Adrenal gland (tissue), 12 donors: Measurements from ENCODE around the gene FARP2. TPM values are rescaled to one million over a fixed set of nuclear protein-coding genes. Genes with fewer than 3 reads are reported as not detected.

ENCODE experiments used
- DNase-seq, 7 donors: peaks; one replicate each; pipeline ENCODE4 v3.0.0-alpha.2; 2019 to 2020
- H3K27ac ChIP-seq, 5 donors: fragments of 200-600 bp; sonication (generic) in 4 of 5; 1 replicate in 3 of 5; 2 replicates in 2 of 5; pipeline versions ENCODE4 v1.5.1 to v1.8.0; 2016 to 2020; ENCODE audit warnings: mild to moderate bottlenecking in 1 of 5
- H3K27me3 ChIP-seq: fragments of 200-600 bp; 2 replicates; pipeline ENCODE4 v1.8.0; 2021
- H3K36me3 ChIP-seq, 2 donors: fragments of 200-600 bp; replicated peaks in 1 of 2; 1 replicate in 1 of 2; 2 replicates in 1 of 2; pipeline versions ENCODE4 v1.5.1 to v1.8.0; 2018 to 2022
- H3K4me1 ChIP-seq, 2 donors: fragments of 200-600 bp; replicated peaks in 1 of 2; 1 replicate in 1 of 2; 2 replicates in 1 of 2; pipeline versions ENCODE4 v1.5.1 to v1.8.0; 2018 to 2021
- H3K4me3 ChIP-seq, 4 donors: fragments of 200-600 bp; sonication (generic) in 3 of 4; one replicate each; pipeline ENCODE4 v1.5.1; 2016 to 2018
- H3K9me3 ChIP-seq, 3 donors: fragments of 200-600 bp; sonication (generic) in 1 of 3; replicated peaks in 1 of 3; 1 replicate in 2 of 3; 2 replicates in 1 of 3; pipeline versions ENCODE4 v1.5.1 to v1.8.0; 2016 to 2021
- CTCF ChIP-seq, 6 experiments: fragments of 450-650 bp in 4 of 6; fragments of 200-600 bp in 2 of 6; sonication (generic) in 1 of 6; IDR thresholded peaks; 1 replicate in 5 of 6; 2 replicates in 1 of 6; pipeline versions ENCODE4 v1.5.1 to v1.8.0; 2016 to 2021; ENCODE audit warnings: antibody characterized with exemption in 6 of 6, mild to moderate bottlenecking in 2 of 6, moderate library complexity in 1 of 6
- POLR2A ChIP-seq, 2 donors: fragments of 450-650 bp; IDR thresholded peaks; one replicate each; pipeline ENCODE4 v1.6.1; 2017; ENCODE audit warnings: antibody characterized with exemption in 2 of 2, mild to moderate bottlenecking in 2 of 2, moderate library complexity in 1 of 2
- WGBS, 4 donors: extraction: QIAGEN DNeasy Blood & Tissue Kit in 2 of 4; methylation state at CpG; one replicate each; pipeline versions ENCODE4 v1.1.5 to v1.1.7; 2013 to 2017; 5-methylcytosine and 5-hydroxymethylcytosine counted together
- intact Hi-C, 2 donors: fragments of 100-400 bp; cut with DNase I; formaldehyde crosslinking; loops; one replicate each; pipeline versions ENCODE4 v1.14.1 to v1.15.0; 2022 to 2023
- polyA plus RNA-seq, 3 donors: library from polyadenylated mRNA; stranded (reverse); fragments of 200-250 nt in 2 of 3; fragments of 350-450 nt in 1 of 3; fragmentation: Illumina TruSeq in 1 of 3; extraction: RNeasy Lipid Tissue Mini Kit (QIAGEN cat#74804) in 1 of 3; gene quantifications; one replicate each; pipeline ENCODE4 v1.2.3, GENCODE V29; 2013 to 2014
- total RNA-seq, 9 donors: library from RNA; depleted of rRNA in 4 of 9; stranded (reverse); fragments of >200 nt in 4 of 9; fragments of 120-200 nt in 1 of 9; fragmentation: NEBNext Ultra II Directional in 1 of 9; extraction: Animal tissue kit (Norgen Biotek cat#: 25700) in 1 of 9; gene quantifications; one replicate each; pipeline versions ENCODE4 v1.1.0 to v1.2.4, GENCODE V29; 2013 to 2023
- donor health status: healthy with polysubstance abuse.
- donor health status: Bipolar disorder and iron deficiency.
- donor health status: DM: yes; HTN: yes; CAD: no.
- donor health status: DM: no; HTN: no; CAD: no.
- donor health status: DM: no; HTN: no; CAD: no.
- donor health status: DM: yes; HTN: yes; CAD: no.

FARP2 gene
- total and polyA plus RNA-seq, 12 donors, result 17.3 to 66.8 (median 37.8) TPM

DNA sequence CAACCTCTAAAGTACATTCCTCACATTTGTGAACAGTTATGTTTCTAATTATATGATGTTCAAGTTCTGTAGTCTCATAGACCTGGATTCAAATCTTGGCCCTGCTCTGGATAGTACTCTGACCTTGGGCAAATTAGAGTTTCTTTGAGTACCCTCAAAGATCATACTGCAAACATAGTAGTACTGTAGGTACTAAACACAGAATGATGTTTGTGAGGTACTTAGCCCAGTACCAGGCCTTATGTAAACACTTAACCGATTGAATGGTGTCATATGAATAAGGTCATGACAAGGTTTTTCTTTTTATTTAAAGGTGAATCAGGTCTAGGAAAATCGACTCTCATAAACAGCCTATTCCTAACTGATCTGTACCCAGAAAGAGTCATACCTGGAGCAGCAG, 21.3 kb upstream of the FARP2 start:
- H3K4me1 ChIP-seq, result peaks cover 0 to 6% of the 10 kb centered on the region in 2 donors

GRCh38 chr2:241339839-241340630, 16.1 kb upstream of the FARP2 start:
- DNase-seq, result no peak
- Histone ChIP-seq H3K27ac (peak overlapping the region in 1 of 5 donors; percentile 18), H3K9me3 (no peaks in the 10 kb centered on the region), H3K4me1 (peaks cover 0 to 9% of the 10 kb centered on the region in 2 donors), H3K27me3 (no peaks in the 10 kb centered on the region), H3K4me3 (no peak overlapping the region), H3K36me3 (peaks cover 0 to 65% of the 10 kb centered on the region in 2 donors)
- TF ChIP-seq CTCF (IDR thresholded peaks at IDR 0.05) (no peak), POLR2A (IDR thresholded peaks at IDR 0.05) (no peak)
- intact Hi-C loops, result no loop called here
- WGBS, 4 donors, result 54 to 68% (median 65%) methylated on average over 8 of the region's 8 CpGs

More for the DNA sequence above, 21.3 kb upstream of the FARP2 start:
- Histone ChIP-seq H3K4me3 (no peak overlapping the region), H3K27ac (no peak overlapping the region), H3K36me3 (peaks cover 0 to 50% of the 10 kb centered on the region in 2 donors), H3K9me3 (no peaks in the 10 kb centered on the region), H3K27me3 (no peaks in the 10 kb centered on the region)
- no peak for TF ChIP-seq CTCF (IDR thresholded peaks at IDR 0.05)
- no peak for TF ChIP-seq POLR2A (IDR thresholded peaks at IDR 0.05)
- intact Hi-C loops, result no loop called here
- 76 to 86% (median 82%) methylated on average over 2 of the region's 2 CpGs for WGBS, 4 donors
- no peak for DNase-seq

DNA sequence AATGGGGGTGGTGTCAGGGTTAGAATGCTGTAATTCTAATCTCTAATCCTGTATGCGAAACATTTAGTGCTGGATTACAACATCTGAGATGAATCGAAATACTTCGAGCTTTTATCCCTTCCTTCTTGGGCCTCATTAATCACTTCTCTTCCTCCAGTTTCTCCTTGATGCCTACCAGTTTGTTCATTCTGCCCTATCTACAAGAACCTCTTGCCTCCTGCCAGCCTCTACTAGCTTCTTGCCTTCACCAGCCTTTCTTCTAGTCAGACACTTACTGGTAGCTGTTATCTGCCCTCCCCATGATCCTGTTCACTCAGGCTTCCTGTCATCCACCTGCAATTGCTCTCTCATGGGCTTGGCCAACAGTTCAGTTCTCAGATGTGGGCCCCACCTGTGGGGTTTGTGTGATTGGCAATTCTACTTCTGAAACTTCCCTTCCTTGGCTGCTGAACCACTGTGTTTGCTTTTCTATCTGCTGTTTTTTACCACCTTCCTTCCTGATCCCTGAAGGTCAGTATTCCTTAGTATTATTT, 15.4 kb upstream of the FARP2 start:
- Histone ChIP-seq H3K4me1 (peaks cover 0 to 9% of the 10 kb centered on the region in 2 donors), H3K27ac (peak overlapping the region in 2 of 5 donors; percentile 7 to 73), H3K4me3 (no peak overlapping the region), H3K9me3 (no peaks in the 10 kb centered on the region), H3K27me3 (no peaks in the 10 kb centered on the region), H3K36me3 (peaks cover 0 to 67% of the 10 kb centered on the region in 2 donors)
- intact Hi-C loops, result no loop called here
- 70 to 81% (median 74%) methylated on average over 3 of the region's 3 CpGs for WGBS, 4 donors
- no peak for TF ChIP-seq CTCF (IDR thresholded peaks at IDR 0.05)
- TF ChIP-seq POLR2A (IDR thresholded peaks at IDR 0.05), result no peak
- no peak for DNase-seq

- H3K27me3 ChIP-seq, result no peaks in the 10 kb centered on the region
- TF ChIP-seq POLR2A (IDR thresholded peaks at IDR 0.05) (no peak), CTCF (IDR thresholded peaks at IDR 0.05) (no peak)
- H3K27ac ChIP-seq, result no peak overlapping the region
- intact Hi-C loops, result no loop called here
- no peaks in the 10 kb centered on the region for H3K9me3 ChIP-seq
- 84 to 92% (median 88%) methylated on average over 9 of the region's 9 CpGs for WGBS, 4 donors
- no peak overlapping the region for H3K4me3 ChIP-seq
- peaks cover 0 to 76% of the 10 kb centered on the region in 2 donors for H3K36me3 ChIP-seq
- peaks cover 0 to under 1% of the 10 kb centered on the region in 2 donors for H3K4me1 ChIP-seq
- no peak for DNase-seq
Measured at GRCh38 chr2:241344925-241345651, 11.0 kb upstream of the FARP2 start.
